ENCODE data around the gene FAM209B. TPM values are rescaled to one million over a fixed set of nuclear protein-coding genes. Genes with fewer than 3 reads are reported as not detected.

Gene FAM209B
- total RNA-seq, 1 experiment from 2014 or later, result 0.92 TPM

DNA sequence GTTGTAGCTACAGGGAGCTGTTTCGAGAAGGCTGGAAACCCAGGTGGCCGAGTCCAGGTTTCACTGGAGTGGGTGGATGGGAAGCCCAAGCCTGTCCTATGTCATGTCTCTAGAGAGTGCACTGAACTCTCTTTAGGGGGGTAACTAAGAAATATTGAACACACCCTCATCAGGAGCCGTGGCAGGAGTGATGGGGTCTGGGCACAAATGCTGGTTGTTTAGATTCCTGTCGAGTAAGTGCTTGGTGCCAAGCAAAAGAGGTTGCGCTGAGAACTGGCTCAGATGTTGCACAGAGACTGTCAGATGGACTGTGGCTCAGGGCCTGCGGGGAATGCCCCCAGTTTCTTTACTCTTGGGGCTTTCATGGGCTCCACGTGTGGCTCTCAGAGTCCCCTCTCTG lies 15.8 kb upstream of the FAM209B start:
- Histone ChIP-seq H2AK5ac (ENCODE audit: insufficient read length, low read length) (no peak overlapping the region), H3K56ac (ENCODE audit: insufficient read length, low read depth, low read length) (no peak overlapping the region), H2BK20ac (ENCODE audit: low read depth, low read length, poor library complexity, severe bottlenecking) (no peak overlapping the region), H2BK12ac (ENCODE audit: insufficient read length, low read depth, low read length) (no peak overlapping the region), H4K20me1 (ENCODE audit: control insufficient read depth, insufficient read depth, insufficient read length) (no peaks in the 10 kb centered on the region), H3K9me3 (ENCODE audit: control insufficient read depth, low read depth, low read length) (no peaks in the 10 kb centered on the region), H3K9ac (ENCODE audit: extremely low read depth, insufficient read length, low read length) (no peak overlapping the region), H3K79me1 (ENCODE audit: insufficient read depth, low read depth, low read length, poor library complexity, severe bottlenecking) (no peaks in the 10 kb centered on the region), H3K14ac (ENCODE audit: insufficient read depth, low read length) (no peak overlapping the region), H3K27ac (ENCODE audit: insufficient read length, low read depth, low read length) (no peak overlapping the region), H4K5ac (ENCODE audit: insufficient read length, low read depth, low read length) (no peak overlapping the region), H3K4me1 (ENCODE audit: insufficient read depth, low read length) (no peaks in the 10 kb centered on the region), H3K27me3 (ENCODE audit: insufficient read depth, low read length) (no peaks in the 10 kb centered on the region), H3K18ac (ENCODE audit: insufficient read length, low read depth, low read length) (no peak overlapping the region), H2BK5ac (ENCODE audit: insufficient read length, low read length) (no peak overlapping the region), H4K8ac (replicated peaks; ENCODE audit: insufficient read length, low read depth, low read length) (no peak overlapping the region), H2BK120ac (ENCODE audit: low read depth, low read length, poor library complexity, severe bottlenecking) (no peak overlapping the region), H3T11ph (ENCODE audit: low read length) (no peak overlapping the region), H3K23me2 (ENCODE audit: insufficient read length, low read depth, low read length, poor library complexity, severe bottlenecking) (no peaks in the 10 kb centered on the region), H4K91ac (ENCODE audit: insufficient read length, low read depth, low read length) (no peak overlapping the region), H3K23ac (ENCODE audit: insufficient read length, low read depth, low read length) (no peak overlapping the region), H3K4ac (ENCODE audit: low read depth, low read length) (no peak overlapping the region), H2BK15ac (ENCODE audit: low read depth, low read length) (no peak overlapping the region), H3K79me2 (ENCODE audit: insufficient read depth, low read length) (no peaks in the 10 kb centered on the region), H3K4me2 (ENCODE audit: insufficient read depth, insufficient read length, low read length) (no peak overlapping the region), H2AFZ (ENCODE audit: low read length) (no peak overlapping the region)
- Mint-ChIP-seq H3K4me1 (no peaks in the 10 kb centered on the region; a peak in 1 of 4 replicates), H3K9me3 (peaks cover 17 to 19% of the 10 kb centered on the region in 2 experiments), H3K27ac (no peak overlapping the region), H3K36me3 (ENCODE audit: insufficient read depth in 1 of 3, low read depth in 3 of 3) (peaks cover 39 to 59% (median 56%) of the 10 kb centered on the region in 3 experiments), H3K27me3 (ENCODE audit: low read depth) (peaks cover 3% of the 10 kb centered on the region), H3K4me3 (no peak overlapping the region)
- no CpG with 5 or more reads among the region's 7 CpGs for WGBS (ENCODE audit: extremely low coverage, insufficient read length, low lambda C conversion rate)
- TF ChIP-seq, protein P1, sequence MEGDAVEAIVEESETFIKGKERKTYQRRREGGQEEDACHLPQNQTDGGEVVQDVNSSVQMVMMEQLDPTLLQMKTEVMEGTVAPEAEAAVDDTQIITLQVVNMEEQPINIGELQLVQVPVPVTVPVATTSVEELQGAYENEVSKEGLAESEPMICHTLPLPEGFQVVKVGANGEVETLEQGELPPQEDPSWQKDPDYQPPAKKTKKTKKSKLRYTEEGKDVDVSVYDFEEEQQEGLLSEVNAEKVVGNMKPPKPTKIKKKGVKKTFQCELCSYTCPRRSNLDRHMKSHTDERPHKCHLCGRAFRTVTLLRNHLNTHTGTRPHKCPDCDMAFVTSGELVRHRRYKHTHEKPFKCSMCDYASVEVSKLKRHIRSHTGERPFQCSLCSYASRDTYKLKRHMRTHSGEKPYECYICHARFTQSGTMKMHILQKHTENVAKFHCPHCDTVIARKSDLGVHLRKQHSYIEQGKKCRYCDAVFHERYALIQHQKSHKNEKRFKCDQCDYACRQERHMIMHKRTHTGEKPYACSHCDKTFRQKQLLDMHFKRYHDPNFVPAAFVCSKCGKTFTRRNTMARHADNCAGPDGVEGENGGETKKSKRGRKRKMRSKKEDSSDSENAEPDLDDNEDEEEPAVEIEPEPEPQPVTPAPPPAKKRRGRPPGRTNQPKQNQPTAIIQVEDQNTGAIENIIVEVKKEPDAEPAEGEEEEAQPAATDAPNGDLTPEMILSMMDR (conservative IDR thresholded peaks at IDR 0.05), result no peak
- no peak for DNase-seq
